HG03457 (cell line): ENCODE results near the gene SLCO2A1.

Experiments
- ATAC-seq: cut with Tn5 transposase; IDR thresholded peaks from one replicate; pipeline ENCODE4 v1.9.1; 2021; ENCODE audit warnings: moderate number of reproducible peaks; ENCODE audit not compliant: unreplicated experiment

The SLCO2A1 gene

DNA sequence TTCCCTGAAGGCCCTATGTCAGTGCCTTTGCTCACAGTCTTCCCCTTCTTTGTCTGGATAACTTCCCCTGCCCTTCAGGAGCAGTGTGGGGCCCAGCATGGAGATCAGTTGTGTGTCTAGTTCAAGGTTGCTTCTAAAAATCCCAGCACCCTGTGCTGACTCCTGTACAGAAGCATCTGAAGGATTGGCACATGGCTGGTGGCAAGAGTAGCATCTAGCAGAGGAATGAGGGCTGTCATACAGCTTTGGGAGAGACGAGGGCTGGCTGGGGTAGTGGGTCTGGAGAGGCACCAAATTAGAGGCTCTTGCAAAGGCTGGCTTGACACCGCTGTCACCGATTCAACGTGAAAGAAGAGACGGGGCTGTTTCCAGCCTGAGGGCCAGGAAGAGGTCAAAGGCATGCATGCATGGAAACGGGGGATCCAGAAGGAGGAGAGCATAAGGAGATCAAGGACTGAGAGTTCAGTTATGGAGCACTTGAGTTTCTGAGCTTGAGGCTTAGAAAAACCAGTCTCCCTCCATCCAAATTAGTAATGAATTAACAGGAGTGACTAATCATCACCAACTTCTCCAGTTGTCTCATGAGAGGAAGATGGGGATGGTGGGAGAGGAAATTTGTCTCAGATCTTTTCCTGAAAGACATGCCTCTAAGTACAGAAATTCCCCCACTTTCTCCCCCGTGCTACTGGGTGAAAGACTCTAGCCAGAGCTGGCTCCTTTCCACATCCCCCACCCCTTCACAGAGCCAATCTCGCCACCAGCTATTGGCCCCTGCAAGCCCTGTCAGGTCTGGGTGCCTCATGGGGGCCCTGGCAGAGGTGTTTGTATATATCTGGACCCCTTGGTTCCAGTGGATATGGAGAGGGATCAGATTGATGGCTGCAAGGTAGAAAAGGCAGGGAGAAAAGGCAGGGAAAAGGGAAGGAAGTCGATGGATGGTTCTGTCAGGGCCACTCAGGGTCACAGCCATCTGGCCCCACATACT lies 45.9 kb downstream of the SLCO2A1 start:
- ATAC-seq, result no peak

DNA sequence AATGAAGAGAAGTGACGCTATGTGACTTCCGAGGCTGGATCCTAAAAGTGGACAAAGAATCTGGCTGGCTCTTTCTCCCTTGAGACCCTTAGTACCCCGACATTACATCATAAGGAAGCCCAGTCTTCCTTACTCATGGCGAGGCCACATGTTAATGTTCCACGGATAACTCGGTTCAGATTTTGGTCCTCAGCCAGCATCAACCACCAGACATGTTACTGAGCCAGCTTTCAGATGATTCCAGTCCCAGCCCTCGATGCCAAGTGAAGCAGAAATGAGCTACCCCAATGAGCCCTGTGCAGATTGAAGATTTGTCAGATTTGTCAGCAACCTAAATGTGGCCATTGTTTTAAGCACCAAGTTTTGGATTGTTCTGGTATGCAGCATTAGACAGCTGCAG lies 46.6 kb downstream of the SLCO2A1 start:
- no peak for ATAC-seq

- ATAC-seq, result no peak
These were observed 49.2 kb downstream of the SLCO2A1 start for GRCh38 chr3:133980550-133980949.

DNA sequence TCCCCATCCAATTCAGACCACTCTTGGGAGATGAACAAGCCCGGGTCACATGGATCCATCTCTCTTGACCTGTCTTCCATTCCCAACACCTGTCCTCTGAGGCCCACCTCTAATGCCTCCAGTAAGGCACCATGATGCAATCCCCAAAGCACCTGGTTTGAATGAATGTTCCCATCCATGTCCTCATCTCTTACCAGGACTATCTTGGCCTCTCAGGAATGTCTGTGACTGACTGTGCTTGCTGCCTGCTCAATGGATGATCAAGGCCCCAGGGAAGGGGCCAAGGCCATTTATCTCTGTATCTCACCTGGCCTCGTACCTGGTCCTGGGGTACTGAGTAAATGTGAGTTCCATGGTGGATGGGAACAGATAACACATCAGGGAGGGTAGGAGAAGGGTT lies 49.7 kb downstream of the SLCO2A1 start:
- ATAC-seq, result no peak

DNA sequence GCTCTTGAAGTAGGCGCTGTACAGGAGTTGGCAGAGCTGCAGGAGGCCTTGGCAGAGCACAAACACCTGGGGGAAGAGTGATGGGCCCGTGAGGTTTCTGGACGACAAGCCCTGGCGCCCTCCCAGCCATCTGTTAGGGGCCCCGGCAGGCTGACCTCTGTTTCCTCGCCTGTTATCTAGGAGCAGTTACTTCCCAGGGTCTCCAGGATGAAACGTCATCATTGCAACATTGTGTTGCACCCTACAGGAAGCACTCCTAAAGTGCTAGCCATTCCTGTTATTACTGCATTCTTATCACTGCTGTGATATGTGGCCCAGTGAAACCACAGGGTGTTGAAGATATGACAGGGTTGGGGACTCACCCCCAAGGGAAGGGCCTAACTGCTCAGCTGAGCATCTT lies 50.2 kb downstream of the SLCO2A1 start:
- no peak for ATAC-seq

GRCh38 chr3:133977568-133977967 lies 52.2 kb downstream of the SLCO2A1 start:
- no peak for ATAC-seq

GRCh38 chr3:133973249-133973980 lies 56.3 kb downstream of the SLCO2A1 start:
- no peak for ATAC-seq

- no peak for ATAC-seq
These were observed 57.6 kb downstream of the SLCO2A1 start for GRCh38 chr3:133972156-133972555.

DNA sequence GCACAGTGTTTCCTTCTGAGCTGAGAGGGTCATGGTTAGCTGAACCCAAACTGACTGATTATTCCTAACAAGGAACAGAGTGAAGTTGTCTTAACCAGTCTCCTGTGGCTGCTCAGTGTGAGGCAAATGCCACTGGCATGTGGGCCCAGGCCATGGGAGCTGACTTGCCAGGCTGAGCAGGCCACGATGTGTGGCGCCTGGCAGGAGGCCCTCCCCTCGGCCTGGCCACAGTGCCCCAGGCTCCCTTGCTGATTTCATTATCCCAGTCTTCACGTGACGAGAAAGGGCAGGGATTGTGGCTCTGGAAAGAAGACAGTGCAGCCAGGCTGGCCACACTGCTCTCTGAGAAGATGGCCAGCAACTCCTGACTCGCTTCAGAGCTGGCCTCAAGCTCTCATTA lies 58.8 kb downstream of the SLCO2A1 start:
- ATAC-seq, result no peak

- ATAC-seq, result no peak
These were observed 59.4 kb downstream of the SLCO2A1 start for GRCh38 chr3:133970339-133970738.

GRCh38 chr3:133967992-133968892 lies 61.5 kb downstream of the SLCO2A1 start:
- ATAC-seq, result no peak

DNA sequence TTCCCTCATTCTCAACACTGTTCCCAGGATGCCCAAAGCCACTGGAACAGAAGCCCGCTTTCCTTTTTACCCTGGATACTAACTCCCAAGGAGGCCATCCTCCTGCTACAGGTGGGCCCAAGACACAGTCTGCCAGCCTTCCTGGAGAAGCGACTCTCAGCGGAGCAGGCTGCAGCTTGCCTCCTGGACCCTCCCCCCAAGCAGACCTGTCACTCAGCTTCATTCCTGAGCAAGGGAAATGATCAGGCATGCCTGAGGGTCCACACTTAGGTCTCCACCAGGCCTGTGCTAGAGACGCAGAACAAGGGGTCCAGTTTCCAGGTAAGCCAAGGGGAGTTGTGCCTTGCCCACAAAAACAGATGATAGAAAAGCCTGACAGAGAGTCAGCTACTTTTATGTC lies 62.8 kb downstream of the SLCO2A1 start:
- no peak for ATAC-seq

DNA sequence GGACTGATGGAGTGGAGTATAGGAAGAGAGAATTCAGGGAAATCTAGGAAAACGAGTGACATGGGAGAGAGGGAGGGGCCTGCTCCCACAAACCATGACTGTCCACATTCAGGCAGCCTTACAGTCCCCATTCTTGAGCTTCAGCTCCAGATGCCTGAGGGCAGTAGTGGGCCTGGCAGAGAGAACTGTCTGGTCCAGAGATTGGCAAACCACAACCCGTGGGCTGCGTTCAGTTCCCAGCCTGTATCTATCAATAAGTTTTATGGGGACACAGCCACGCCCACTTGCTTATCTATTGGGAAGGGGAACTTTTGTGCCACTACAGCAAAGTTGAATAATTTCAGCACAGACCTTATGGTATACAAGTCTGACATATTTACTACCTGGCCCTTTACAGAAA lies 63.8 kb downstream of the SLCO2A1 start:
- no peak for ATAC-seq

- no peak for ATAC-seq
These were observed 64.6 kb downstream of the SLCO2A1 start for GRCh38 chr3:133965013-133965570.

DNA sequence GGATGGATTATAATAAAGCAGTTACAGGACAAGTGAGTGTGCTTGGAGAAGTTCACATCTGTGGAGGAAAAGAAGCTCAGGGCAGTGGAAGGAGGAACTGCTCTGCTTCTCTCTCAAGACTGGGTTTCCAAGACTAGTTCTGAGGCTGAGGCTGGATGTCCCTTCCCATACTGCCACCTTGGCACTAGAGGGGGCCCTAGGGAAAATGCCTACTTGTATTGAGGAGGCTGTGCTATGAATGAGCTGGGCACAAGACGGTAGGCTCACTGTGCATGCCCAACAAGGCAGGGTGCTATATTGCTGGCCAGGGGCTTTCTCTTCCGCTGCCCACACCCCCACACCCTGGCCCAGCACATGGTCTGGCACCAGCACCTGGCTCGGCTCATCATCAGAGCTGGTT lies 65.2 kb downstream of the SLCO2A1 start:
- ATAC-seq, result no peak

DNA sequence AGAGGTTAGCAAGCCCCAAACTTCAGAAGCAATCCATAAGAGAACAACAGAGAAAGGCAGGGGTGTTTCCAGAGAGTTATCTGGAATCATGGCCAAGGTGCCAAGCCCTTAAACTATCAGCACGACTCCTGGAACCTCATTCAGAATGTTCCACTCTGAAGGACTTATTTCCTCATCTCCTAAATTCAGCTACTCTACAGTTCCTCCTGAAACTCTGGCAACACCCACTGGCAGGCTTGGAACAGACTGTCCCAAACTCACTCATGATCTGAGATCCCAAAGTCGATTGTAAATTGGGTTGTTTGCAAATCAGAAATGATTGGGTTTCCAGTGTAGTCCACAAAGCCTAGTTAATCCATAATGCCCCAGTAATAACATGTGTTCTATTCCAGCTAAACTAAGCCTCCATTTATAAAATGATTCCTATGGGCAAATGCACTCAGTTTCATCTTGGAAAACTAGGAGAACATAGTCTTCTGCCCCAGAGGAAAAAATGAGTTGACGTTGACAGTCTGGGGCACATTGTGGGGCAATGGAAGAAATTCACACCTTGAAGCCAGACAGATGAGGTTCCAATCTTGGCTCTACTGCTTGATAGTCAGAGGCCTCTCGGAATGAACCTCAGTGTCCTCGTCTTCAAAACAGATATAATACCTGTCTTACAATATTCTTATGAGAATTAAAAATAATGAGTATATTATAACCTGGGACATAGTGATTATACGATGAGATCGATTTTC lies 65.9 kb downstream of the SLCO2A1 start:
- no peak for ATAC-seq

DNA sequence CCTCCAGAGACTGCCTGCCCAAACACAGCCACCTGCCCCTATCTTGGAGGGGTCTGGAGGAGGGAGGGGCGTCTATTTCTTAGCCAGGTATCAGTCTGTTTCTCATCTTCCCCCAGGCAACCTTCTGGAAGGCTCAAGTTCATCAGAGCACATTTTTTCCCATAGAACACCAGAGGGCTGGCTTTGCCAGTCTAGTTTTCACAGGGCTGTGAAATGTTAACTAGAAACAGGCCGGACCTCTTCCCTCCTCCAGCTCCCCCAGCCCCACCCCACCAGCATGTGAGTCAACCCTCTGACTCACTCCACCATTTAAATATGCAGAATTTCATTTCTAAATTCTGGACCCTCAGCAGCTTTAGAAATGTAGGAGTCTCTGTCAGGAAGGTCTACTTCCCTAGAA lies 66.9 kb downstream of the SLCO2A1 start:
- no peak for ATAC-seq

- ATAC-seq, result no peak
These were observed 71.5 kb downstream of the SLCO2A1 start for GRCh38 chr3:133958071-133958805.

- no peak for ATAC-seq
These were observed 72.7 kb downstream of the SLCO2A1 start for GRCh38 chr3:133956982-133957381.
